Occipital lobe (tissue), 2 donors: ENCODE results near the gene TYROBP. TPM values are rescaled to one million over a fixed set of nuclear protein-coding genes. Genes with fewer than 3 reads are reported as not detected.
A peak's percentile ranks its signal among the peaks of the same experiment; 100 is the strongest.
"Not testable (repeated sequence)": the region's sequence is repeated elsewhere in the genome, so short reads cannot be mapped to it uniquely, and the experiment has no call there.

ENCODE experiments used
- DNase-seq: peaks from one replicate; lab custom pipeline; 2025; lab: John Stamatoyannopoulos, UW
- total RNA-seq: library from RNA; depleted of rRNA; stranded (reverse); fragments of >200 nt; gene quantifications from one replicate; pipeline ENCODE4 v1.2.3, GENCODE V29; 2014

Gene TYROBP
- total RNA-seq, 1 donor from 2014 or later = 3.1 TPM

DNA sequence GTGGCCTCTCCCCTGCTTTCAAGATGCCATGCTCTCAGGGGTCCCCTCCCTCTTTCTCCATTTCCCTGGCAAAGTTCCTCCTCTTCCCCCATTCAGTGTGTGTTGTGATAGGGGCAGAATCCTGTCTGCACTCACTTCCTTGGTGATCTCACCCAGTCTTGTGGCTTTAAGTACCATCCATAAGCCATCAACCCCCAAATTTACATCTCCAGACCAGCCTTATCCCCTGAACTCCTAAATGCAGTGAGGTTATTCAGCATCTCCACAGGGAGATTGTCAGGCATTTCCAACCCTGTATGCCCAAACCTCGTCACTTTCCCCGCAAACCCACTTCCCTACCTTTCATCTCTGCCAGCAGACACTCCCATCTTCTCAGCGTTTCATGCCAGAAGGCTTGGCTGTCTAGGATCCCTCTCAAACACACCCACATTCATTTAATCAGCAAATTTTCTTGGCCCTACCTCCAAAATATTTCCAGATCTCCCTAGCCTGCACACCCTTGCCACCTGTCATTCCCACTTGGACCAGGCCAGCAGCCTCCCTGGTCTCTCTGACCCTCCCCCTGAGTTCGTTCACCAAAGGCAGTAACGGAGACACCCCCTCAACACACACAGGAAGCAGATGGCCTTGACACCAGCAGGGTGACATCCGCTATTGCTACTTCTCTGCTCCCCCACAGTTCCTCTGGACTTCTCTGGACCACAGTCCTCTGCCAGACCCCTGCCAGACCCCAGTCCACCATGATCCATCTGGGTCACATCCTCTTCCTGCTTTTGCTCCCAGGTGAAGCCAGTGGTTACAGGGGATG, 6.0 kb downstream of the TYROBP start, which contains the start of gene HCST:
Gene HCST, plus strand, starts transcription at position 676 of the 808 bp plus-strand sequence. Its CDS starts 65 bp downstream, at position 741.
- no peak for DNase-seq

- no peak for DNase-seq
Measured at GRCh38 chr19:35901055-35901644, 6.9 kb downstream of the TYROBP start.

- DNase-seq = peak; percentile 56
Measured at GRCh38 chr19:35899547-35900214, 8.4 kb downstream of the TYROBP start.

- no peak for DNase-seq
Measured at GRCh38 chr19:35898499-35898809, 9.6 kb downstream of the TYROBP start.

DNA sequence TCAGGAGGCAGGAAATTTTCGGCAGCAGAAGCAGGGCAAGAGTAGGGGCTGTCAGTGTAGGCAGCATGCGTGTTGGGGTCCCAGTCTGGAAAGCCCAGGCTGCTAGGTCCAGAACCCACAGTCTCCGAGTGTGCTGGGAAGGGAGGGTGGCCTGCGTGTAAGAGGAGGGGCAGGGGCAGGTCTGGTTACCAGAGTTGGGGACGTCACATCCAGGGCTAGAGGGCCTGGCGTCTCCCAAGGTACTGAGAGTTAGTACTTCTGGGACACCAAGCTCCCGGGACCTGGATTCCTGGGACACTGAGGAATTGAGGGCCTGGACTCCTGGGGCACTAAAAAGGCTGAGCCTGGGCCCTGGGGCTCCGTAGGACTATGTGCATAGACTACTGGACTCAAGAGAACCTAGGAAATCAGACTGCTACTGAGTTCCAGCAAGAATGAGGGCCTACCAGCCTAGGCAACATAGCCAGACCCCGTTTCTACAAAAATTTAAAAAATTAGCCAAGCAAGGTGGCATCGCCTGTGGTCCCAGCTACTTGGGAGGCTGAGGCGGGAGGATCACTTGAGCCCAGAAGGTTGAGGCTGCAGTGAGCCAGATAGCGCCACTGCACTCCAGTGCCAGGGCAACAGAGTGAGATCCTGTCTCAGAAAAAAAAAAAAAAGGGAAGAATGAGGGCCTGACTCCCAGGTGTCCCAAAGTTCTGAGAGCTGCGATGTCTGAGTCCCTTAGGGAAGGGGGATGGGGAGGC, 10.2 kb downstream of the TYROBP start:
- DNase-seq = no peak

DNA sequence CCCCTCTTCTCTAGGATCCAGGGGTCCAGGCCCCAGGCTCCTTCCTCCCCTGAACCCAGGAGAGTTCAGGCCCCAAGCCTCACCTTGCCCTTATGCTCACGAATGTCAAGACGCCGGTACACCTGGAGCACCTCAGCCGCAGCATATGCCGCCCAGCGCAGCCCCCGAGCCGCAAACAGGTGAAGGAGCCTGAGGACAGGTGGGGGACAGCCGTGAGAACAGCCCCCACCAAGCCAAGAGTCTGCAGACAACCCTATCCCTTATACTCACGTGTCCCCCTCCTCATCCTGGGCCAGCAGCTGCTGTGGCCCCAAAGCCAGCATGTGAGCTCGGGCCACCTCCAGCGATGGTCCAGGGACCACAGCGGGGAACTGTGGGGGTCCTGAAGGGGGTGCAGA, 11.5 kb downstream of the TYROBP start:
- DNase-seq = no peak

DNA sequence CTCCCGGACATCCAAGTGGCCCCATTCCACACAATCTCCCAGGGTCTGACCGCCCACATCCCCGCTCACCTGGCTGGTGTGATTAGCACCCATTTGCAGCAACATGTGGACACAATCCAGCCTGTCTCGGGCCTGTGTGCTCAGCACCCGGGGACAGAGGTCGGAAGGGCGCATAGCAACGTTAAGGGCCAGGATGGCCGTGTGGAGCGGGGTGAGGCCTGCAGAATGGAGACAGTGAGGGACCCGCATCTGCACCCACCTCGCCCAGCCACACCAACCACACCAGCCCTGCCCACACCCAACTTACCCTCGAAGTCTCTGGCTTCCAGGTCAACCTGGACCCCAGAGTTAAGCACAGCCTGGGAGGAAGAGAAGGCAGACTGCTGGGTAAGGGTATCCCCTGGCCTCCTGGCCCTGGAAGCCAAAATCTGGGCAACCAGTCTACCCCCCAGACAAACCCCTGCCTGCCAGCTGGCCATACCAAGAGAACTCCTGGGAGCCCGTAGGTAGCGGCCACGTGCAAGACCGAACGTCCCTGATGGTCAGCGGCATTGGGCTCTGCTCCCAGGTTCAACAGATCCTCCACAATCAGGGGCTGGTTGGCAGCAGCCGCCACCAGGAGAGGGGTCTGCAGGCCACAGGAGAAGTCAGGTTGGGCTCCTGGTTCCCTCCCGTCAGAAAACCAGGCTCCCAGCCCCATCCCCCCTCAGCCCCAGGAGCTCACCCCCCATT, 12.0 kb downstream of the TYROBP start:
- DNase-seq = no peak

- DNase-seq = no peak
Measured at GRCh38 chr19:35894342-35894741, 13.8 kb downstream of the TYROBP start.

- DNase-seq = not testable (repeated sequence)
Measured at GRCh38 chr19:35891819-35892218, 16.3 kb downstream of the TYROBP start.

DNA sequence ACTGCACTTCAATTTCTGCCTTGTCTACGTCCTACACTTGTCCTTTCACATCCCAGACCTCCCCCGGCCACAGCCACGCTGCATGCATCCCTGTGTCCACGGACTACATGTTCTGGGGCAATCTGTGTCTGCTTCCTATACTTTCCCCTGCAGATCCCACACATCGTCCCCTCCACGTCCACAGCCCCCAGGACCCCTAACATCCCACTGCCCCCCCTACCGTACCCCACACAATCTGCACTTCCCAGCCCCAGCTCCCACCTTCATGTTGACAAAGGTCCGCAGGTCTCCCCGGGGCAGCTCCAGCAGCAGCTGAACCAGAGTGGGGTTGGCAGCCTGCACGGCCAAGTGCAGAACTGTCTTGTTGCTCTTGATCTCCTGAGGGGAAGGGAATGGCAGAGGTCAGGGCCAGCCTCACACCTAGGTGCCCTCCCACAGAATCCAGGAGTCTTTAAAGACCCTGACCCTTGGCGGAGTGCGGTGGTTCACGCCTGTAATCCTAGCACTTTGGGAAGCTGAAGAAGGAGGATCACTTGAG, 17.9 kb downstream of the TYROBP start:
- DNase-seq = no peak

- DNase-seq = no peak
Measured at GRCh38 chr19:35889370-35890112, 18.6 kb downstream of the TYROBP start.

GRCh38 chr19:35888398-35888797, 19.7 kb downstream of the TYROBP start:
- DNase-seq = no peak

GRCh38 chr19:35887197-35887596, 20.9 kb downstream of the TYROBP start:
- no peak for DNase-seq

GRCh38 chr19:35885904-35886303, 22.2 kb downstream of the TYROBP start:
- no peak for DNase-seq

GRCh38 chr19:35885225-35885738, 22.8 kb downstream of the TYROBP start:
- DNase-seq = no peak

DNA sequence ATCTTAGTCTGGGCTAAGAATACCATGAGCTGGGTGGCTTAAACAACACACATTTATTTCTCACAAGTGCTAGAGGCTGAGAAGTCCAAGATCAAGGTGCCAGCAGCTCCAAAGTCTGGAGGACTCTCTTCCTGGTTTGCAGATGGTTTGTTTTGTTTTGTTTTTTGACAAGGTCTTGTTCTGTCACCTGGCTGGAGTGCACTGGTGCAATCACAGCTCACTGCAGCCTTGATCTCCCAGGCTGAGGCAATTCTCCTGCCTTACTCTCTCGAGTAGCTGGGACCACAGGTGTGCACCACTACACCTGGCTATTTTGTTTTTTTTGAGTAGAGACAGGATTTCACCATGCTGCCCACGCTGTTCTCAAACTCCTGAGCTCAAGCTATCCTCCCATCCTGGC, 24.2 kb downstream of the TYROBP start:
- no peak for DNase-seq

DNA sequence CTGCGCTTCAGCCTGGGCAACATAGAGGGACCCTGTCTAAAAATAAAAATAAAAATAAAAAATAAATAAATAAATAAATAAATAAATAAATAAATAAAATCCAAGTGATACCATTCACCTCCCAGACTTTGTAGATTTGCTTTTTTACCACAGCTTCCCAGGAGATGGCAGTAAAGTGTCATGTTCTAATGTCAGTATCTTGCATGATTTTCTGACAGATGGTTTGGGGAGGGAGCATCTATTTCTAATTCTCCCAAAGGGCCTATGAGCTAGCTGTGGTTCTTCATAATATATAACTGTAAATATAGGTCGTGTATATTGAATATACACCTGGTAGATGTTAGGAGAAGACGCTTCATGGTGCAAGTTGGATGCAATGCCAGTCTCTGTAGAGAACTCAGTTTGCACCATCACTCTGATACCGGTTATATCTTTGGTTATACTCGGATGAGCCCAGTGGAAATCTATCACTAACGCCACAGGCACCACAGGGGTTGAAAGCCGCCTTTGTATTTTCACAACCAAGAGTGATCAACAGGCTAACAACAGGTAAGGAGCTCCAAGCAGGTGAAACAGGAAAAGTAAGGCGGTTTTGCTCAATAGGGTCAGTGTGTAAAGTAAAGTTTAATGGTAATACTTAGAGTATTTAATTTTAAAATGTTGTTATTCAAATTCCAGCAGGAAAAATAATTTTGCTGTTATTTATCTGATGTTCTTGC, 25.8 kb downstream of the TYROBP start:
- peak; percentile 6 for DNase-seq

DNA sequence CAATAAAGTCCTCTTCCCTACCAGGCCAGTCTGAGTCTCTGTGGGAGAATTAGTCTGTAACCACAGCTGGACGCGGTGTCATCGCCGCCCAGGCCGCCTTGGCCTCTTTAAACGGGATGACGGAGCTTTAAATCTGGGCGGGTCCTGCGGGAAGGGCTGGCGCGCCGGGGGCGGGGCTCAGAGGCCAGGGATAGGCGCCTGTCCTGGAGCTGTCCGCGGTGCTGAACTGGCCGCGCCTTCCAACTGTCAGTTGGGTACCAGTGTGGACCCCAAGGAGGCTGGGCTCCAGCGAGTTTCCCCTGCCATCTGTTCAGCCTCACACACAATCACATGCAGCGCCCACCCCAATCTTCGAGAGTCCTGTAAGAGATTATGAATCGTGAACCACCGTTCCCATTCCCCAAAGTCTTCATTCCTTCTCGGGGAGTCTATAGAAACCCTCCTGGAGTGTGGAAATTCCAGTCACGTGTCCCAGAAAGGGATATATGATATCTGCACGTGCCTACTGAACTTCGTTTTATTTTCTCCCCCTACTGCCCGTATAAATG, 28.3 kb downstream of the TYROBP start:
- DNase-seq = peak; percentile 70

DNA sequence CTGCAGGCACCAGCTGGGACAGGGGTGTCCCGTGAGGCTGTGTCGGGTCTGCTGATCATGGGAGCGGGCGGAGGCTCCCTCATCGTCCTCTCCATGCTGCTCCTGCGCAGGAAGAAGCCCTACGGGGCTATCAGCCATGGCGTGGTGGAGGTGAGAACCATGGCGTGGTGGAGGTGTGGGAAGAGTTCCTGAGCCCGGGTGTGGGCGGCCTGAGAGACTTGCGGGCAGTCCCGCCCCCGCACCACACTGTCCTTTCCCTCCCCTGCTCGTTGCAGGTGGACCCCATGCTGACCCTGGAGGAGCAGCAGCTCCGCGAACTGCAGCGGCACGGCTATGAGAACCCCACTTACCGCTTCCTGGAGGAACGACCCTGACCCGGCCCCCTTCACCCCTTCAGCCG, 29.0 kb downstream of the TYROBP start:
- DNase-seq = no peak
